Measurements from ENCODE around the gene NAB2. TPM values are rescaled to one million over a fixed set of nuclear protein-coding genes. Genes with fewer than 3 reads are reported as not detected.
"Not testable (repeated sequence)": the region's sequence is repeated elsewhere in the genome, so short reads cannot be mapped to it uniquely, and the experiment has no call there.

Gene NAB2
- total RNA-seq, 4 donors from 2014 or later: 21.6 to 41.5 (median 35.1) TPM

DNA sequence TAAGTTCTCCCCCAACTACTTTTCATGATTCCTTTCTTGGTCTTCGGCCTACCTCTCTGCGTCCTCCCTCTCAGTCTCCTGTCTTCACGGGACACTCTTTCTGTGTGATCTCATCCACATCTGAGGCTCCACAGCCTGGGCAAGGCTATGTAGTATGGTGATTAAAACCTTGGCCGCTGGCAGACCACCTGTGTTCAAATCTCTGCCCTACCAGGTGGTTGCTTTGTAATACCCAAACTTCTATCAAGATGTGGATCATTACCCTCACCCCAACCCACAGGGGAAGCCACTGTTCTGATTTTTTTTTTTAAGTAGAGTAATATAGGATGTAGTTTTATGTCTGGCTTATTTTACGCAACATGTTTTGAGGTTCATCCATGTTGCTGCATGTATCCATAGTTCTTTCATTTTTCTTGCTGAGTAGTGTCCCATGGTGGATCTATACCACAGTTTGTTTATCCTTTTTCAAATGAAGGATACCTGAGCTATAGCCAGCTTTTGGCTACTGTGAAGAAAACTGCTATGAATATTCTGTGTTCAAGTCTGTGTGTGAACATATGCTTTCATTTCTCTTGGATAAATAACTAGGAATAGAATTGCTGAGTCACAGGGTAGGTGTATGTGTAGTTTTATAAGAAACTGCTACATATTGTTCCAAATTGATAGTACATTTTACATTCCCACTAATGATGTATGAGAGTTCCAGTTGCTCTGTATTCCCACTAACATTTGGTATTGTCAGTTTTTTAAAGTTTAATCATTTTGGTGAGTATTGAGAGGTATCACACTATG is 30.6 kb downstream of the NAB2 start:
- no peaks in the 10 kb centered on the region for H3K9me3 ChIP-seq
- 86% methylated on average over 5 of the region's 5 CpGs for WGBS
- H3K27ac ChIP-seq (replicated peaks in 1 of 4): no peak overlapping the region
- no peaks in the 10 kb centered on the region for H3K36me3 ChIP-seq
- H3K4me1 ChIP-seq: peaks cover 0 to 7% (median 0%) of the 10 kb centered on the region in 4 donors
- no peaks in the 10 kb centered on the region for H3K27me3 ChIP-seq
- H3K4me3 ChIP-seq: no peak overlapping the region
- intact Hi-C loops (cut with DNase I): no loop called here
- no peak for DNase-seq (ENCODE audit: extremely low spot score)
- no peak for TF ChIP-seq EP300 (IDR thresholded peaks at IDR 0.05)
- no peak for TF ChIP-seq POLR2A (IDR thresholded peaks at IDR 0.05; ENCODE audit: low read depth)
- TF ChIP-seq, protein P1, sequence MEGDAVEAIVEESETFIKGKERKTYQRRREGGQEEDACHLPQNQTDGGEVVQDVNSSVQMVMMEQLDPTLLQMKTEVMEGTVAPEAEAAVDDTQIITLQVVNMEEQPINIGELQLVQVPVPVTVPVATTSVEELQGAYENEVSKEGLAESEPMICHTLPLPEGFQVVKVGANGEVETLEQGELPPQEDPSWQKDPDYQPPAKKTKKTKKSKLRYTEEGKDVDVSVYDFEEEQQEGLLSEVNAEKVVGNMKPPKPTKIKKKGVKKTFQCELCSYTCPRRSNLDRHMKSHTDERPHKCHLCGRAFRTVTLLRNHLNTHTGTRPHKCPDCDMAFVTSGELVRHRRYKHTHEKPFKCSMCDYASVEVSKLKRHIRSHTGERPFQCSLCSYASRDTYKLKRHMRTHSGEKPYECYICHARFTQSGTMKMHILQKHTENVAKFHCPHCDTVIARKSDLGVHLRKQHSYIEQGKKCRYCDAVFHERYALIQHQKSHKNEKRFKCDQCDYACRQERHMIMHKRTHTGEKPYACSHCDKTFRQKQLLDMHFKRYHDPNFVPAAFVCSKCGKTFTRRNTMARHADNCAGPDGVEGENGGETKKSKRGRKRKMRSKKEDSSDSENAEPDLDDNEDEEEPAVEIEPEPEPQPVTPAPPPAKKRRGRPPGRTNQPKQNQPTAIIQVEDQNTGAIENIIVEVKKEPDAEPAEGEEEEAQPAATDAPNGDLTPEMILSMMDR (IDR thresholded peaks at IDR 0.05): no peak
- TF ChIP-seq POLR2AphosphoS5 (IDR thresholded peaks at IDR 0.05): no peak

DNA sequence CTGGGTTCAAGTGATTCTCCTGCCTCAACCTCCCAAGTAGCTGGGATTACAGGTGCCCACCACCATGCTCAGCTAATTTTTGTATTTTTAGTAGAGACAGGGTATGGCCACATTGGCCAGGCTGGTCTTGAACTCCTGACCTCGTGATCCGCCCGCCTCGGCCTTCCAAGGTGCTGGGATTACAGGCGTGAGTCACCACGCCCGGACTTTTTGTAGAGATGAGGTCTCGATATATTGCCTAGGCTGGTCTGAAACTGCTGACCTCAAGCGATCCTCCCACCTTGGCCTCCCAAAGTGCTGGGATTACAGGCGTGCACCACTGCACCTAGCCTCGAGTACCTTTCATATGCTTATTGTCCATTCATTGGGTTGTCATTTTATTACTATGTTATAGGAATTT is 31.8 kb downstream of the NAB2 start:
- intact Hi-C loops (cut with DNase I): not testable (repeated sequence)

DNA sequence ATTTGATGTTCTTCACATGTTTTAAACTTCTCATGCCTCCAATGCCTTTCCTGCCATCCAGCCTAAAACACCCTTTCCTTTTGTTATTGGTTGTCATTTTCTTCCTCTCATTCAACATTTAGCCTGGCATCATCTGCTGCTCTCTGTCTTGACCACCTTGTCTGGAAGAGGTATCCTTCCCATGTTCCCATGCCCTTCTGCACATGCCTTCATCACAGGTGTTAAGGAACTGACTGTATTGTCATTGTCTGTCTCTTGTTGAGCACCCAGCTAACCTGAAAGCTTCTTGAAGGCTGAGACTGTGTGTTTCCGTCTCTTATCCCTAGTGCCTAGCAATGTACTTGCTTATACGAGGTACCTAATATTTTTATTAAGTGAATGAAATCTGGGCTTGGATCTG is 34.9 kb downstream of the NAB2 start:
- Histone ChIP-seq H3K4me1 (peaks cover 4 to 17% (median 12%) of the 10 kb centered on the region in 4 donors), H3K36me3 (no peaks in the 10 kb centered on the region), H3K27me3 (peaks cover 0 to 2% (median 0%) of the 10 kb centered on the region in 4 donors), H3K4me3 (no peak overlapping the region), H3K27ac (replicated peaks in 1 of 4) (no peak overlapping the region), H3K9me3 (no peaks in the 10 kb centered on the region)
- intact Hi-C loops (cut with DNase I): loop anchor here (2.0 kb wide), 1 partner anchor 59 kb away; no protein-coding TSS in a partner anchor
- WGBS: 28% methylated on average over 2 of the region's 2 CpGs
- TF ChIP-seq POLR2AphosphoS5 (IDR thresholded peaks at IDR 0.05): no peak
- TF ChIP-seq, protein P1 (IDR thresholded peaks at IDR 0.05): no peak
- TF ChIP-seq POLR2A (IDR thresholded peaks at IDR 0.05; ENCODE audit: low read depth): no peak
- TF ChIP-seq EP300 (IDR thresholded peaks at IDR 0.05): no peak
- no peak for DNase-seq (ENCODE audit: extremely low spot score)

More for the DNA sequence above, 31.8 kb downstream of the NAB2 start:
- not testable (repeated sequence) for DNase-seq (ENCODE audit: extremely low spot score); H3K4me1 ChIP-seq; H3K27ac ChIP-seq (replicated peaks in 1 of 4); H3K4me3 ChIP-seq; H3K27me3 ChIP-seq; H3K36me3 ChIP-seq; H3K9me3 ChIP-seq
- WGBS: 91% methylated on average over 11 of the region's 11 CpGs

DNA sequence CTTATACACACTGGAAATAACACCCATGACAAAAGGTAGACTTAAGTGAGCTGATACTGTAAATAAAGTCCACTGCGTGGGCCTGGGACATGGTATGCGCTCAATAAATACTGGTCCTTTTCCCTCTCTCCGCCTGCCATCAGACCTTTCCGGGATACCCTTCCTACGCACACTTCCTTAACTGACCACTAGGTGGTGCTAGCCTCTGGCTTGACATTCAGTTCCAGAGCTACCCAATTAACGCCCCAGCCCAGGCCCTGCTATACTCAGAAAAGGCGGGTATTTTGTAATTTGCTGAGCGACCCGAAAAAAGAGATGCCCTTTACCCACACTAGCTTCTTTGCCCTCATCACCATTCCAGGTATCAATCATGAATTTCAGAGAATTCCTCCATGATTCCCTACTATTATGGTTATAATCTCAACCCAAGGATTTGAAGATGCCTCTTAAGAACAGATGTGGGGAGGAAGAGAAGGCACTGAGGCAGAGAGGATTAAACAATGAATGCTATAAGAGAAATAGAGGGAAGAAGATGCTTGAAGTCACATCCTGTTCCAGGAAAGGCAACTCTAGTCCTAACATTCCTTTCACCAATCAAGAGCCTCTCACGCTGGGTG is 35.5 kb downstream of the NAB2 start:
- Histone ChIP-seq H3K4me3 (no peak overlapping the region), H3K9me3 (no peaks in the 10 kb centered on the region), H3K4me1 (peaks cover 4 to 19% (median 17%) of the 10 kb centered on the region in 4 donors), H3K27me3 (peaks cover 0 to 2% (median 0%) of the 10 kb centered on the region in 4 donors), H3K36me3 (no peaks in the 10 kb centered on the region), H3K27ac (replicated peaks in 1 of 4) (no peak overlapping the region)
- TF ChIP-seq, protein P1 (IDR thresholded peaks at IDR 0.05): peak; percentile 98 to 99 (median 99)
- no peak for TF ChIP-seq EP300 (IDR thresholded peaks at IDR 0.05)
- TF ChIP-seq POLR2A (IDR thresholded peaks at IDR 0.05; ENCODE audit: low read depth): no peak
- TF ChIP-seq POLR2AphosphoS5 (IDR thresholded peaks at IDR 0.05): peak in 1 of 2 donors; percentile 39
- intact Hi-C loops (cut with DNase I): loop anchor here (2.0 kb wide), 1 partner anchor 58 kb away; no protein-coding TSS in a partner anchor
- WGBS: 14% methylated on average over 10 of the region's 10 CpGs
- DNase-seq (ENCODE audit: extremely low spot score): no peak

DNA sequence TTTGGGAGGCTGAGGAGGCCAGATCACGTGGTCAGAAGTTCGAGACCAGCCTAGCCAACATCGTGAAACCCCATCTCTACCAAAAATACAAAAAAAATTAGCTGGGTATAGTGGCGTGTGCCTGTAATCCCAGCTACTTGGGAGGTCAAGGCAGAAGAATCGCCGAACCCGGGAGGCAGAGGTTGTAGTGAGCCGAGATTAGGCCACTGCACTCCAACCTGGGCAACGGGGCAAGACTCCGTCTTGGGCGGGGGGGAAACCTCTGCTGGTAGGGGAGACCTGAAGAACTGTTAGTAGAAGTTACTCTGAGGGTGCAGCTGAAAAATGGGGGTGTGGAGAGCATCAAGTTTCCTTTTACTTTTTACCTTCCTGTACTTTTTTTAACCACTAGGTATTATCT is 37.1 kb downstream of the NAB2 start:
- WGBS: 89% methylated on average over 11 of the region's 11 CpGs
- DNase-seq (ENCODE audit: extremely low spot score): no peak
- no peak overlapping the region for H3K27ac ChIP-seq (replicated peaks in 1 of 4)

More for the DNA sequence above, 37.1 kb downstream of the NAB2 start:
- Histone ChIP-seq H3K36me3 (no peaks in the 10 kb centered on the region), H3K4me1 (peaks cover 4 to 36% (median 33%) of the 10 kb centered on the region in 4 donors), H3K27me3 (peaks cover 0 to 2% (median 0%) of the 10 kb centered on the region in 4 donors), H3K4me3 (no peak overlapping the region), H3K9me3 (no peaks in the 10 kb centered on the region)
- intact Hi-C loops (cut with DNase I): loop anchor here (2.0 kb wide), 1 partner anchor 49 kb away; no protein-coding TSS in a partner anchor
- TF ChIP-seq EP300 (IDR thresholded peaks at IDR 0.05): no peak
- TF ChIP-seq POLR2AphosphoS5 (IDR thresholded peaks at IDR 0.05): no peak
- TF ChIP-seq, protein P1 (IDR thresholded peaks at IDR 0.05): no peak
- TF ChIP-seq POLR2A (IDR thresholded peaks at IDR 0.05; ENCODE audit: low read depth): no peak
